Fibroblast of skin of abdomen (primary cell): ENCODE measurements around the gene XIRP2.

Experiments
- DNase-seq: peaks from one replicate; pipeline ENCODE4 v3.0.0-alpha.2; 2013

XIRP2 gene

DNA sequence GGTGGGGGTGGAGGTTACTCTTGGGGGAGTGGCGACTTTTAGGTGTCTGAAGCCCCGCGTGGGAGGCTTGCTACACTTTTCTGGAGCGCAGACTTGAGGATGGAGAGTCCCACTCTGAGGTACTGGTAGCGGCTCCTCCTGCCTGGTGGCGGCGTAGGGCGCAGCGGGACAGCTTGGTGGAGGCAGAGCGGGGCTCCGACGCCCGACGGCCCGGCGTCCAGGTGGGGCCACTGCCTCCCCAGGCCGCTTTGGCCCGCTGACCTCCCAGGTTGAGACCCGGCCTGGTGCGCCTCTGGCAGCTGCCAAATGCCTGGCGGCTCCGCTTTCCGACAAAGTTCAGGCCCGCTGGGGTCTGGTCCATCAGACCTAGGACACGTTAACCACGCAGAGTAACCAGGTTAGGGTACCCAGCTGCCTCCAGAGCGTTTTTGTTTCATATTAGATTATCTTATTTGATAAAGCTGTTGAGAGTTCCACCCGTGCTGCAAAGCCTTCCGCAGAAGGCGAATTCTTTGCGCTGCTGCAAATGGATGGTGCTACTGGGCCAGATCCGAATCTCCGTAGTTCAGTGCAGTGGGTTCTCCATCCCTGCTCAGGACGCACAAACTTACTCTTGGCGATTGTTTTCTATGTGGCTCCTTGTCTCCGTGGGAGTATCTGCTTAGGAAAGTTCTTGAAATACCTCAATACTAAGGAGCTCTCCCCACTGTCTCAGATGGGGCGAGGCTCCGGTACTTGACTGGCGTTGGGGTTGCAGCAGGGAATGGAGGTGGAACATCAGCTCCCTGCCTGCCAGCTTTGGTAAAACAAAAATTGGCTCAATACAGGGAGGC is 405.9 kb downstream of the XIRP2 start:
- peak; percentile 4 for DNase-seq

- no peak for DNase-seq
Observed at GRCh38 chr2:167294776-167295140, 406.5 kb downstream of the XIRP2 start.

DNA sequence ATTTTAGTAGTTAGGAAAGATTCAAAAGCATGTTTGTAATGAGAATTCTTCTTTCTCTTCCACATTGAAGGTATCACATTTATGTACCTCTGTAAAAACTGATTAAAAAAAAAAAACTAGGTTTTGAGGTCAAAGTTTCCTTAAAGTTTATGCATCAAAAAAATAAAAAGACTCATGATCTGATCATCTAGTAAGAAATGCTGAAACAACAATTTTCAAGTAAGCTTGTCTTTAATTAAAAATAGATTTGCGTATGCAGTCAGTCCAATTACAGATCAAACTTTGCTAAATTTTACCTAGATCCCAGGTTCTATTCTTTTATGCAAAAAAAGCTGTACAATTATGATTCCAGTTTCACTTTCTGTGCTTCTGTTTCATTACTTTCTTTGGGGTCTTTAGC is 409.0 kb downstream of the XIRP2 start:
- no peak for DNase-seq

DNA sequence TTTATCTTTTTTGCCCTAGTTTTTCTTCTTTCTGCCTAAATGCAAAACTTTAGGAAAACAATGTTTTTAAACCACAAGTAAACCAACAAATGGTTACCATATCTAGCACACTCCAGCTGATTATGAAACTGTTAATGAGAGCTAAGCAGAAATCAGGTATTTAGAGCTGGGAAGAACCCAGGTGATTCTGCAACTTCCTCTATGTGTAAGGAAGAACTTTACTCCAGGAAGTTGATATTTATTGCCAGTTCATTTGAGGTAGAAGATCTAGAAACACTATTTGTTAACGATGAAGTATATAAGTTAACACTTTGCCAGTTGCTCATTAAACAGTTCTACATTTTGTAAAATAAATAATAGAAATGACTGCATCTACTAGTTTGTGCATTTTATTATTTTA is 409.7 kb downstream of the XIRP2 start:
- DNase-seq: no peak
